Natural killer cell treated with Interleukin-12 subunit alpha and Interleukin-12 subunit beta and Interleukin-15 and Interleukin-18, amount 100 ng/mL, for 72 hours (primary cell): Measurements from ENCODE around the gene MAPK8IP3. TPM values are rescaled to one million over a fixed set of nuclear protein-coding genes. Genes with fewer than 3 reads are reported as not detected.

Experiments used
- ATAC-seq, 2 donors: fragments of 150-1000 bp; cut with Tn5 transposase in 1 of 2; sonication (Bioruptor Pico), chemical (Tn5 transposase) in 1 of 2; 2 replicates each; pipeline ENCODE4 v1.10.0; 2021
- DNase-seq: peaks from one replicate; pipeline ENCODE4 v3.0.0; 2022; ENCODE audit warnings: low spot score
- H3K27ac Mint-ChIP-seq, 2 donors: 1 replicate in 1 of 2; 2 replicates in 1 of 2; pipeline ENCODE4 v1.8.0; 2022; ENCODE audit warnings: mixed read lengths in 2 of 2, mild to moderate bottlenecking in 1 of 2, moderate library complexity in 1 of 2
- H3K27me3 Mint-ChIP-seq, 2 donors: 1 replicate in 1 of 2; 2 replicates in 1 of 2; pipeline ENCODE4 v1.8.0; 2022; ENCODE audit warnings: mixed read lengths in 2 of 2
- H3K36me3 Mint-ChIP-seq: one replicate; pipeline ENCODE4 v1.8.0; 2022; ENCODE audit warnings: mixed read lengths
- H3K4me1 Mint-ChIP-seq, 2 donors: 1 replicate in 1 of 2; 2 replicates in 1 of 2; pipeline ENCODE4 v1.8.0; 2022; ENCODE audit warnings: low read depth in 2 of 2, mixed read lengths in 2 of 2, mild to moderate bottlenecking in 1 of 2
- H3K4me3 Mint-ChIP-seq: one replicate; pipeline ENCODE4 v1.8.0; 2022; ENCODE audit warnings: mixed read lengths
- H3K9me3 Mint-ChIP-seq: 2 replicates; pipeline ENCODE4 v1.8.0; 2022; ENCODE audit warnings: mixed read lengths
- total RNA-seq, 2 donors: library from RNA; stranded (reverse); gene quantifications; one replicate each; pipeline ENCODE4 v1.2.3, GENCODE V29; 2022

Gene MAPK8IP3, protein sequence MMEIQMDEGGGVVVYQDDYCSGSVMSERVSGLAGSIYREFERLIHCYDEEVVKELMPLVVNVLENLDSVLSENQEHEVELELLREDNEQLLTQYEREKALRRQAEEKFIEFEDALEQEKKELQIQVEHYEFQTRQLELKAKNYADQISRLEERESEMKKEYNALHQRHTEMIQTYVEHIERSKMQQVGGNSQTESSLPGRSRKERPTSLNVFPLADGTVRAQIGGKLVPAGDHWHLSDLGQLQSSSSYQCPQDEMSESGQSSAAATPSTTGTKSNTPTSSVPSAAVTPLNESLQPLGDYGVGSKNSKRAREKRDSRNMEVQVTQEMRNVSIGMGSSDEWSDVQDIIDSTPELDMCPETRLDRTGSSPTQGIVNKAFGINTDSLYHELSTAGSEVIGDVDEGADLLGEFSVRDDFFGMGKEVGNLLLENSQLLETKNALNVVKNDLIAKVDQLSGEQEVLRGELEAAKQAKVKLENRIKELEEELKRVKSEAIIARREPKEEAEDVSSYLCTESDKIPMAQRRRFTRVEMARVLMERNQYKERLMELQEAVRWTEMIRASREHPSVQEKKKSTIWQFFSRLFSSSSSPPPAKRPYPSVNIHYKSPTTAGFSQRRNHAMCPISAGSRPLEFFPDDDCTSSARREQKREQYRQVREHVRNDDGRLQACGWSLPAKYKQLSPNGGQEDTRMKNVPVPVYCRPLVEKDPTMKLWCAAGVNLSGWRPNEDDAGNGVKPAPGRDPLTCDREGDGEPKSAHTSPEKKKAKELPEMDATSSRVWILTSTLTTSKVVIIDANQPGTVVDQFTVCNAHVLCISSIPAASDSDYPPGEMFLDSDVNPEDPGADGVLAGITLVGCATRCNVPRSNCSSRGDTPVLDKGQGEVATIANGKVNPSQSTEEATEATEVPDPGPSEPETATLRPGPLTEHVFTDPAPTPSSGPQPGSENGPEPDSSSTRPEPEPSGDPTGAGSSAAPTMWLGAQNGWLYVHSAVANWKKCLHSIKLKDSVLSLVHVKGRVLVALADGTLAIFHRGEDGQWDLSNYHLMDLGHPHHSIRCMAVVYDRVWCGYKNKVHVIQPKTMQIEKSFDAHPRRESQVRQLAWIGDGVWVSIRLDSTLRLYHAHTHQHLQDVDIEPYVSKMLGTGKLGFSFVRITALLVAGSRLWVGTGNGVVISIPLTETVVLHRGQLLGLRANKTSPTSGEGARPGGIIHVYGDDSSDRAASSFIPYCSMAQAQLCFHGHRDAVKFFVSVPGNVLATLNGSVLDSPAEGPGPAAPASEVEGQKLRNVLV (N-terminal part only)
- total RNA-seq: 100 to 1,000 TPM in 1 of 2 donors, 10 to 100 TPM in 1; 92.8 to 132 TPM

DNA sequence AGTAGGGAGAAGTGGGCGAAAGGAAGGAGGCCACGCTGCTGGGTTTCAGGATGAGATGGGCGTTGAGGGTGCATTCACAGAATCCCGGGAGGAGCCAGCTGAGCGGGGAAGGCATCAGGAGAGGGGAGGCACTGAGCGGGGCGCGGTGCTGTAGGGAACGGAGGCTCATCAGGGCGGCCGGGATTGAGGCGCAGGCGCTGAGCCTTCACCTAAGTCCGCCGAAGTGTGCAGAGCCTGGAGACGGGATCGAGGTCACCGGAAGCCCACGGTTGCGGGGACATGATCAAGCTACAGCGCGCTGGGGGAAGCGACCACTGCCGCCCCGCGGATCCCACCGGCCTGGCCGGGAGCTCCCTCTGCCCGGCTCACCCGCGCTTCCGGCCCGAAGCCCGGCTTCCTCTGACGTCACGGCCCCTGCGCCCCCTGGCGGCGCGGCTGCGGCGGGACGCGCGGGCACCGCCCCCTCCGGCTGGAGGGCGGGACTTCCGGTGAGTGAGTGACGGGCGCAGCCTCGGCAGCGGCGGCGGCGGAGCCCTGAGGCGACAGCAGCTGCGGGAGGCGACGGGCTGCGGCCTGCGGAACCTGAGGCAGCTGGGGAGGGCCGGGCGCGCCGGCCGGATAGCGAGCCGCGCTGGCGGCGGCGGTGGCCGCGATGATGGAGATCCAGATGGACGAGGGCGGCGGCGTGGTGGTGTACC, at the start of gene MAPK8IP3:
Gene MAPK8IP3, plus strand, starts transcription at position 508 of the 698 bp plus-strand sequence. Its CDS starts 145 bp downstream, at position 653.
- no peaks in the 10 kb centered on the region for H3K36me3 Mint-ChIP-seq
- DNase-seq: peak; percentile 93
- no peaks in the 10 kb centered on the region for H3K27me3 Mint-ChIP-seq
- H3K9me3 Mint-ChIP-seq: no peaks in the 10 kb centered on the region
- H3K27ac Mint-ChIP-seq: peak within 1 kb of the TSS; percentile 88 to 99
- ATAC-seq: peak; percentile 94 to 95
- H3K4me1 Mint-ChIP-seq: peaks cover 18 to 30% of the 10 kb centered on the region in 2 donors
- peak within 1 kb of the TSS; percentile 96 for H3K4me3 Mint-ChIP-seq

- no peaks in the 10 kb centered on the region for H3K4me1 Mint-ChIP-seq
- no peaks in the 10 kb centered on the region for H3K9me3 Mint-ChIP-seq
- H3K4me3 Mint-ChIP-seq: no peak overlapping the region
- DNase-seq: no peak
- no peak overlapping the region for H3K27ac Mint-ChIP-seq
- peaks cover 6% of the 10 kb centered on the region for H3K36me3 Mint-ChIP-seq
- ATAC-seq: no peak
- no peaks in the 10 kb centered on the region for H3K27me3 Mint-ChIP-seq
Observed at GRCh38 chr16:1656808-1657617, 49.0 kb upstream of the MAPK8IP3 start.

DNA sequence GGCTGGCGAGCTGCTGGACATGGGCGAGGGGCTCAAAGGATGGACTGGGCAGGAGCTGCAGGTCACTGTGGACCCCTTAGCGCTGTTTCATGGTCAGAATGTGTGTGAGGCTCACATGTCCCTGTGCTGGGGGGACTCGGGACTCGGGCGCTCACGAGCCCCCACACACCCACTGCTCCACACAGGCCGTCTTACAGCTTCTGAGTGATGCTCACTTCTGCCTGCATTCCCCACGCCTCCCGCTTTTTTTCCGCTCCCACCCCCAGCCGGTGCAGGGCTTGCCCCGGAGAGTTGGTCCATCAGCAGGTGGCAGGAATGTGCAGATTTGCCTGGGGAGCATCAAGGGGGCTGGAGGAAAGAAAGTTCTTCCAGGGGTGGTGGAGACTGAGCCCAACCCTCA, 48.2 kb upstream of the MAPK8IP3 start:
- no peak for ATAC-seq
- no peak overlapping the region for H3K4me3 Mint-ChIP-seq
- no peaks in the 10 kb centered on the region for H3K9me3 Mint-ChIP-seq
- no peak for DNase-seq
- peaks cover 6% of the 10 kb centered on the region for H3K36me3 Mint-ChIP-seq
- H3K27ac Mint-ChIP-seq: no peak overlapping the region
- H3K27me3 Mint-ChIP-seq: no peaks in the 10 kb centered on the region
- no peaks in the 10 kb centered on the region for H3K4me1 Mint-ChIP-seq

DNA sequence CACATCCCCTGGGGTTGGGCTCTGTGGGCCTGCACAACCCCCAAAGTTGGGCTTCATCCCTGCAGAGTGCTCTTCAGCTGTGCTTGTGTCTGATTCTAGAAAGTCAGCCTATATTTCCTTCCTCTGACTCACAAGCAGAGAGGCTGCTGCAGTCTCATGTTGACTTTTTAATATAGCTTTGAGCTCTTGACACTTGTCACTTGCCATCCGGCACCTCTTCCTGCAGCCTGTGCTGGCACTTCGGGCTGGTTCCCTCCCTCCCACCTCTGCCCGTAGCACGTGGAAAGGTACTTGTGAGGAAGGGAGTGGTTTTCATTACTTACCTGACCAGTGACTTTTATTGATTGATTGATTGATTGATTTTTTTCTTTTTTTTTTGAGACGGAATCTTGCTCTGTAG, 47.0 kb upstream of the MAPK8IP3 start:
- ATAC-seq (no peak), DNase-seq (no peak)
- Mint-ChIP-seq H3K9me3 (no peaks in the 10 kb centered on the region), H3K4me1 (no peaks in the 10 kb centered on the region), H3K27me3 (no peaks in the 10 kb centered on the region), H3K36me3 (peaks cover 6% of the 10 kb centered on the region), H3K4me3 (no peak overlapping the region), H3K27ac (no peak overlapping the region)

GRCh38 chr16:1661826-1662225, 44.2 kb upstream of the MAPK8IP3 start:
- Mint-ChIP-seq H3K36me3 (peaks cover 6% of the 10 kb centered on the region), H3K27me3 (no peaks in the 10 kb centered on the region), H3K4me1 (no peaks in the 10 kb centered on the region), H3K4me3 (no peak overlapping the region), H3K9me3 (no peaks in the 10 kb centered on the region), H3K27ac (no peak overlapping the region)
- DNase-seq (no peak), ATAC-seq (no peak)

GRCh38 chr16:1662543-1662942, 43.5 kb upstream of the MAPK8IP3 start:
- Mint-ChIP-seq H3K4me3 (no peak overlapping the region), H3K27ac (no peak overlapping the region), H3K4me1 (no peaks in the 10 kb centered on the region), H3K27me3 (no peaks in the 10 kb centered on the region), H3K36me3 (peaks cover 6% of the 10 kb centered on the region), H3K9me3 (no peaks in the 10 kb centered on the region)
- ATAC-seq (no peak), DNase-seq (no peak)

- H3K4me1 Mint-ChIP-seq: no peaks in the 10 kb centered on the region
- no peaks in the 10 kb centered on the region for H3K27me3 Mint-ChIP-seq
- peaks cover 6% of the 10 kb centered on the region for H3K36me3 Mint-ChIP-seq
- H3K4me3 Mint-ChIP-seq: no peak overlapping the region
- no peak for ATAC-seq
- no peak for DNase-seq
- H3K27ac Mint-ChIP-seq: no peak overlapping the region
- H3K9me3 Mint-ChIP-seq: no peaks in the 10 kb centered on the region
Observed at GRCh38 chr16:1665829-1666228, 40.2 kb upstream of the MAPK8IP3 start.

GRCh38 chr16:1666316-1666715, 39.7 kb upstream of the MAPK8IP3 start:
- Mint-ChIP-seq H3K9me3 (no peaks in the 10 kb centered on the region), H3K36me3 (peaks cover 6% of the 10 kb centered on the region), H3K4me1 (no peaks in the 10 kb centered on the region), H3K4me3 (no peak overlapping the region), H3K27me3 (no peaks in the 10 kb centered on the region), H3K27ac (no peak overlapping the region)
- DNase-seq (no peak), ATAC-seq (no peak)

- H3K36me3 Mint-ChIP-seq: peaks cover 6% of the 10 kb centered on the region
- no peaks in the 10 kb centered on the region for H3K9me3 Mint-ChIP-seq
- no peak overlapping the region for H3K27ac Mint-ChIP-seq
- ATAC-seq: no peak
- H3K4me3 Mint-ChIP-seq: no peak overlapping the region
- no peak for DNase-seq
- no peaks in the 10 kb centered on the region for H3K4me1 Mint-ChIP-seq
- no peaks in the 10 kb centered on the region for H3K27me3 Mint-ChIP-seq
Observed at GRCh38 chr16:1667271-1667670, 38.7 kb upstream of the MAPK8IP3 start.

- Mint-ChIP-seq H3K4me3 (no peak overlapping the region), H3K36me3 (peaks cover 10% of the 10 kb centered on the region), H3K27ac (no peak overlapping the region), H3K4me1 (no peaks in the 10 kb centered on the region), H3K27me3 (no peaks in the 10 kb centered on the region), H3K9me3 (no peaks in the 10 kb centered on the region)
- DNase-seq: no peak
- ATAC-seq: peak in 1 of 2 donors; percentile 18
Observed at GRCh38 chr16:1667916-1668315, 38.1 kb upstream of the MAPK8IP3 start.

DNA sequence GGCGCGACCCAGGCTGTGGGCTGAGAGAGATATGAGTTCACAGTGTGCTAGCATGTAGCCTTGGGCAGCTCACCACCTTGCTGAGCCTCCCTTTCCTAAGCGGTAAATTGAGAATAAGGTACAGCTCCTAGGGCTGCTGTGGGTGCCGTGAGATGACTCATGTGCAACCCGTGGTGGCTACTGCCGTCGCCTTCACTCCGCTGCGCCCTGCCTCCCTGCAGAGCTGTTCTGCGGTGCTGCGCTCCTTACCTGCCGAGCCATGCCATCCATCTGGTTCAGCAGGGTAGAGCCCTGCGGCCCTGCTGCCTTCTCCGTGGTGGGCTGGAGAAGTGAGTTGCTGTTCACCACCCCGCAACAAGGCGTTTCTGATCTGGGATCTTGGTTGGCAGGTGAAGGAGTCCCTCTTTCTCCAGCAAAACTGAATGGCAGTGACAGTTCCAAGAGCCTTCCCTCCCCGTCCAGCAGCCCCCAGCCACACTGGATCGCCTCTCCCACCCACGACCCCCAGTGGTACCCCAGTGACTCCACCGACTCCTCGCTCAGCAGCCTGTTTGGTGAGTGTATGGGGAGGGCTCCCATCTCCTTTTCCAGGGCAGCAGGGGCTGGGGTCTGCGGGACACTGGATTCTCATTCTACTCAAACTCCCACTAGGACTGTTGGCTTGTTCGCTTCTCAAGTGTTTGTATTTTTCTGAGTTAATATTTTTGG, 37.2 kb upstream of the MAPK8IP3 start:
- ATAC-seq: no peak
- Mint-ChIP-seq H3K4me1 (no peaks in the 10 kb centered on the region), H3K36me3 (peaks cover 15% of the 10 kb centered on the region)

DNA sequence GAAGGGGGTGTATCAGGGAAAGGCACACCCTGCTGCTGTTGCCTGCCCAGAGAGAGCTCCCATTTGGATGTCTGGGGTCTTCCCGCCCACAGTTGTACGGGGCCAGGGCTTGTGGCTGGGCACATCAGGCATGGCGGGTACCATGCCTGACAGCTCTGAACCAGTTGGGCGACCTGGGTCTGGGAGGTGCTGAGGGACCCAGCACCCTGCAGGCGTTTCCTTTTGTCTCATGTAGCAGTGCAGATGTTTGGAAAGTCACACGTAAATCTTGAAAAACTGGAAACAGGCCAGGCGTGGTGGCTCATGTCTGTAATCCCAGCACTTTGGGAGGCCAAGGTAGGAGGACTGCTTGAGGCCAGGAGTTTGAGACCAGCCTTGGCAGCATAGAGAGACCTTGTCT, 36.3 kb upstream of the MAPK8IP3 start:
- Mint-ChIP-seq H3K4me1 (no peaks in the 10 kb centered on the region), H3K36me3 (peaks cover 15% of the 10 kb centered on the region), H3K27ac (peak overlapping the region in 1 of 2 donors; percentile 21), H3K4me3 (no peak overlapping the region), H3K27me3 (no peaks in the 10 kb centered on the region), H3K9me3 (no peaks in the 10 kb centered on the region)
- DNase-seq (no peak), ATAC-seq (no peak)

More for the DNA sequence above, 37.2 kb upstream of the MAPK8IP3 start:
- H3K27me3 Mint-ChIP-seq: no peaks in the 10 kb centered on the region
- no peaks in the 10 kb centered on the region for H3K9me3 Mint-ChIP-seq
- no peak for DNase-seq
- H3K27ac Mint-ChIP-seq: no peak overlapping the region
- H3K4me3 Mint-ChIP-seq: no peak overlapping the region
